ENCODE results near the gene PCAT7.

PCAT7 gene

DNA sequence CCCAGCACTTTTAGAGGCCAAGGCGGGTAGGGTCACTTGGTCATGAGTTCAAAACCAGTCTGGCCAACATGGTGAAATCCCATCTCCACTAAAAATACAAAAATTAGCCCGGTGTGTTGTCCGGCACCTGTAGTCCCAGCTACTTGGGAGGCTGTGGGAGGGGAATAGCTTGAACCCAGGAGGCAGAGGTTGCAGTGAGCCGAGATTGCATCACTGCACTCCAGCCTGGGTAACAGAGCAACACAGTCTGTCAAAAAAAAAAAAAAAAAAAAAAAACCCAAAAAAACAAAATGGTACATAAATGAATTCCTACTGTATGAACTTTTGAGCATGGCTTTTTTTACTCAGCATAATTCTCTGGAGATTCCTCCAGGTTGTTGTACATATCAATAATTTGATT, 37.6 kb upstream of the PCAT7 start:
- ATAC-seq (ENCODE audit: insufficient read depth, low read depth): no peak
- no peak for DNase-seq

DNA sequence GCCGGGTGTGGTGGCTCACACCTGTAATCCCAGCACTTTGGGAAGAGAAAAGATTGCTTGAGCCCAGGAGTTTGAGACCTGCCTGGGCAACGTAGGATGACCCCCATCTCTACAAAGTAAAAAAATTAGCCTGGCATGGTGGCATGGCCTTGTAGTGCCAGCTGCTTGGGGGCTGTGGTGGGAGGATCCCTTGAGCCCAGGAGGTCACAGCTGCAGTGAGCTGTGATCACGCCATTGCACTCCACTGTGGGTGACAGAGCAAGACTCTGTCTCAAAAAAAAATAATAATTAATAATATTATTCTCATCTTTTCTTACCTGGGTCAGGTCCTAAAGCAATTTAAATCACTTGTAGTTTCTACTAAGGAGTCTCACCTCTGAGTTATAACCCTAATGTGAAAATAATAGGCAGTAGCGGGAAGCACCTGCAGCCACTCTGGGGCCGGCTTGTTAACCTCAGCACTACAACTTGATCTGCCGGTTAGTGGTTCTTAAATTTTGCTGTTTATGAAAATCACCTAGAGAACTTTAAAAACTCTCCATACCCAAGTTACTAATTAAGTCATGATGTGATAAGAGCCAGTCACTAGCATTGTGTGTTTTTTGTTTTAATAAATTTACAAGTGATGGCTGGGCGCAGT, 29.4 kb upstream of the PCAT7 start:
- DNase-seq: no peak
- Histone ChIP-seq H3K27ac (ENCODE audit: low read length) (no peak overlapping the region), H3K36me3 (ENCODE audit: insufficient read depth, low read length) (no peaks in the 10 kb centered on the region), H3K79me2 (ENCODE audit: insufficient read depth, low read length) (no peaks in the 10 kb centered on the region), H3K9me3 (ENCODE audit: insufficient read depth, low read length, severe bottlenecking) (no peaks in the 10 kb centered on the region), H3K4me1 (ENCODE audit: insufficient read depth, low read length) (no peaks in the 10 kb centered on the region), H3K4me3 (ENCODE audit: low read depth in 1 of 2, low read length in 2 of 2) (no peak overlapping the region), H2AFZ (ENCODE audit: low read depth, low read length) (no peak overlapping the region), H4K20me1 (ENCODE audit: insufficient read depth, low read length) (no peaks in the 10 kb centered on the region), H3K27me3 (ENCODE audit: insufficient read depth, low read length, poor library complexity) (no peaks in the 10 kb centered on the region), H3K4me2 (ENCODE audit: insufficient read depth, low read length) (no peak overlapping the region), H3K9ac (ENCODE audit: low read depth, low read length) (no peak overlapping the region)
- TF ChIP-seq EZH2 (IDR thresholded peaks at IDR 0.05; ENCODE audit: borderline replicate concordance, low read depth, low read length, severe bottlenecking): no peak
- TF ChIP-seq, protein P1, sequence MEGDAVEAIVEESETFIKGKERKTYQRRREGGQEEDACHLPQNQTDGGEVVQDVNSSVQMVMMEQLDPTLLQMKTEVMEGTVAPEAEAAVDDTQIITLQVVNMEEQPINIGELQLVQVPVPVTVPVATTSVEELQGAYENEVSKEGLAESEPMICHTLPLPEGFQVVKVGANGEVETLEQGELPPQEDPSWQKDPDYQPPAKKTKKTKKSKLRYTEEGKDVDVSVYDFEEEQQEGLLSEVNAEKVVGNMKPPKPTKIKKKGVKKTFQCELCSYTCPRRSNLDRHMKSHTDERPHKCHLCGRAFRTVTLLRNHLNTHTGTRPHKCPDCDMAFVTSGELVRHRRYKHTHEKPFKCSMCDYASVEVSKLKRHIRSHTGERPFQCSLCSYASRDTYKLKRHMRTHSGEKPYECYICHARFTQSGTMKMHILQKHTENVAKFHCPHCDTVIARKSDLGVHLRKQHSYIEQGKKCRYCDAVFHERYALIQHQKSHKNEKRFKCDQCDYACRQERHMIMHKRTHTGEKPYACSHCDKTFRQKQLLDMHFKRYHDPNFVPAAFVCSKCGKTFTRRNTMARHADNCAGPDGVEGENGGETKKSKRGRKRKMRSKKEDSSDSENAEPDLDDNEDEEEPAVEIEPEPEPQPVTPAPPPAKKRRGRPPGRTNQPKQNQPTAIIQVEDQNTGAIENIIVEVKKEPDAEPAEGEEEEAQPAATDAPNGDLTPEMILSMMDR (IDR thresholded peaks at IDR 0.05; ENCODE audit: borderline replicate concordance, extremely low read depth, low read length, poor library complexity, severe bottlenecking): no peak
- no peak for ATAC-seq (ENCODE audit: insufficient read depth, low read depth)

More for the DNA sequence above, 37.6 kb upstream of the PCAT7 start:
- TF ChIP-seq, protein P1 (IDR thresholded peaks at IDR 0.05; ENCODE audit: borderline replicate concordance, extremely low read depth, low read length, poor library complexity, severe bottlenecking): no peak
- no peak for TF ChIP-seq EZH2 (IDR thresholded peaks at IDR 0.05; ENCODE audit: borderline replicate concordance, low read depth, low read length, severe bottlenecking)
- Histone ChIP-seq H3K9me3 (ENCODE audit: insufficient read depth, low read length, severe bottlenecking) (no peaks in the 10 kb centered on the region), H3K27ac (ENCODE audit: low read length) (no peak overlapping the region), H3K27me3 (ENCODE audit: insufficient read depth, low read length, poor library complexity) (no peaks in the 10 kb centered on the region), H3K9ac (ENCODE audit: low read depth, low read length) (no peak overlapping the region), H3K4me2 (ENCODE audit: insufficient read depth, low read length) (no peak overlapping the region), H2AFZ (ENCODE audit: low read depth, low read length) (no peak overlapping the region), H3K36me3 (ENCODE audit: insufficient read depth, low read length) (no peaks in the 10 kb centered on the region), H4K20me1 (ENCODE audit: insufficient read depth, low read length) (no peaks in the 10 kb centered on the region), H3K79me2 (ENCODE audit: insufficient read depth, low read length) (no peaks in the 10 kb centered on the region), H3K4me3 (ENCODE audit: low read depth in 1 of 2, low read length in 2 of 2) (no peak overlapping the region), H3K4me1 (ENCODE audit: insufficient read depth, low read length) (no peaks in the 10 kb centered on the region)

- Histone ChIP-seq H3K9me3 (ENCODE audit: insufficient read depth, low read length, severe bottlenecking) (no peaks in the 10 kb centered on the region), H3K27me3 (ENCODE audit: insufficient read depth, low read length, poor library complexity) (no peaks in the 10 kb centered on the region), H3K79me2 (ENCODE audit: insufficient read depth, low read length) (no peaks in the 10 kb centered on the region), H3K4me2 (ENCODE audit: insufficient read depth, low read length) (no peak overlapping the region), H3K36me3 (ENCODE audit: insufficient read depth, low read length) (no peaks in the 10 kb centered on the region), H3K4me3 (ENCODE audit: low read depth in 1 of 2, low read length in 2 of 2) (no peak overlapping the region), H3K4me1 (ENCODE audit: insufficient read depth, low read length) (no peaks in the 10 kb centered on the region), H2AFZ (ENCODE audit: low read depth, low read length) (no peak overlapping the region), H3K27ac (ENCODE audit: low read length) (no peak overlapping the region), H4K20me1 (ENCODE audit: insufficient read depth, low read length) (no peaks in the 10 kb centered on the region), H3K9ac (ENCODE audit: low read depth, low read length) (no peak overlapping the region)
- TF ChIP-seq, protein P1 (IDR thresholded peaks at IDR 0.05; ENCODE audit: borderline replicate concordance, extremely low read depth, low read length, poor library complexity, severe bottlenecking): no peak
- TF ChIP-seq EZH2 (IDR thresholded peaks at IDR 0.05; ENCODE audit: borderline replicate concordance, low read depth, low read length, severe bottlenecking): no peak
- ATAC-seq (ENCODE audit: insufficient read depth, low read depth) (no peak), DNase-seq (no peak)
Observed at GRCh38 chr9:94526271-94526670, 28.6 kb upstream of the PCAT7 start.

Data from DND-41 (cell line).